Thyroid gland (tissue), 4 donors: ENCODE results near the gene LARGE1. TPM values are rescaled to one million over a fixed set of nuclear protein-coding genes. Genes with fewer than 3 reads are reported as not detected.
A peak's percentile ranks its signal among the peaks of the same experiment; 100 is the strongest.

Experiments
- DNase-seq, 2 donors: peaks; one replicate each; pipeline ENCODE4 v3.0.0-alpha.2; 2019
- H3K27ac ChIP-seq, 3 donors: fragments of 200-600 bp; sonication (generic); 1 replicate in 2 of 3; 2 replicates in 1 of 3; pipeline ENCODE4 v1.5.1; 2016 to 2019; ENCODE audit warnings: mild to moderate bottlenecking in 1 of 3, moderate library complexity in 1 of 3
- H3K27me3 ChIP-seq: fragments of 200-600 bp; sonication (generic); one replicate; pipeline ENCODE4 v1.5.1; 2019
- H3K36me3 ChIP-seq, 2 donors: fragments of 200-600 bp; sonication (generic); one replicate each; pipeline ENCODE4 v1.5.1; 2016 to 2019
- H3K4me1 ChIP-seq, 2 donors: fragments of 200-600 bp; sonication (generic); one replicate each; pipeline ENCODE4 v1.5.1; 2017 to 2019
- H3K4me3 ChIP-seq, 3 donors: fragments of 200-600 bp; sonication (generic); replicated peaks in 1 of 3; 1 replicate in 2 of 3; 2 replicates in 1 of 3; pipeline ENCODE4 v1.5.1; 2016; ENCODE audit warnings: mild to moderate bottlenecking in 1 of 3
- H3K9me3 ChIP-seq: fragments of 200-600 bp; sonication (generic); one replicate; pipeline ENCODE4 v1.5.1; 2017
- CTCF ChIP-seq, 6 experiments: fragments of 200-600 bp in 3 of 6; fragments of 450-650 bp in 3 of 6; sonication (generic) in 3 of 6; IDR thresholded peaks; one replicate each; pipeline ENCODE4 v1.5.1; 2016 to 2019; ENCODE audit warnings: antibody characterized with exemption in 6 of 6, mild to moderate bottlenecking in 2 of 6, inconsistent platforms in 1 of 6, moderate library complexity in 1 of 6
- POLR2A ChIP-seq, 2 donors: fragments of 450-650 bp; IDR thresholded peaks; one replicate each; pipeline ENCODE4 v1.6.1; 2017; ENCODE audit warnings: antibody characterized with exemption in 2 of 2, mild to moderate bottlenecking in 2 of 2, moderate library complexity in 1 of 2
- WGBS, 2 donors: methylation state at CpG; one replicate each; pipeline ENCODE4 v1.1.5; 2017; 5-methylcytosine and 5-hydroxymethylcytosine counted together
- intact Hi-C: fragments of 100-400 bp; cut with DNase I; formaldehyde crosslinking; loops from one replicate; pipeline ENCODE4 v1.15.1; 2023
- total RNA-seq, 4 donors: library from RNA; depleted of rRNA; stranded (reverse); fragments of >200 nt; gene quantifications; one replicate each; pipeline ENCODE4 v1.2.3, GENCODE V29; 2016

Gene LARGE1
- total RNA-seq, 4 donors from 2014 or later: 13.6 to 16.3 (median 15.1) TPM

GRCh38 chr22:33404723-33405122 lies 515.6 kb downstream of the LARGE1 start:
- no peak overlapping the region for H3K27ac ChIP-seq
- TF ChIP-seq CTCF (IDR thresholded peaks at IDR 0.05): no peak
- TF ChIP-seq POLR2A (IDR thresholded peaks at IDR 0.05): no peak

GRCh38 chr22:33402325-33402724 lies 518.0 kb downstream of the LARGE1 start:
- TF ChIP-seq CTCF (IDR thresholded peaks at IDR 0.05) (no peak), POLR2A (IDR thresholded peaks at IDR 0.05) (no peak)
- H3K9me3 ChIP-seq: no peaks in the 10 kb centered on the region
- peaks cover 5 to 7% of the 10 kb centered on the region in 2 donors for H3K4me1 ChIP-seq
- no peak overlapping the region for H3K27ac ChIP-seq
- 95 to 97% methylated on average over 3 of the region's 3 CpGs for WGBS, 2 donors
- intact Hi-C loops: no loop called here
- no peaks in the 10 kb centered on the region for H3K27me3 ChIP-seq
- H3K4me3 ChIP-seq: no peak overlapping the region
- DNase-seq: no peak
- no peaks in the 10 kb centered on the region for H3K36me3 ChIP-seq

More at GRCh38 chr22:33404723-33405122, 515.6 kb downstream of the LARGE1 start:
- H3K27me3 ChIP-seq: no peaks in the 10 kb centered on the region
- intact Hi-C loops: no loop called here
- no peak for DNase-seq
- H3K9me3 ChIP-seq: no peaks in the 10 kb centered on the region
- no peaks in the 10 kb centered on the region for H3K36me3 ChIP-seq
- H3K4me1 ChIP-seq: no peaks in the 10 kb centered on the region
- no peak overlapping the region for H3K4me3 ChIP-seq
- WGBS, 2 donors: 90 to 94% methylated on average over 3 of the region's 3 CpGs

GRCh38 chr22:33401291-33401690 lies 519.0 kb downstream of the LARGE1 start:
- H3K4me3 ChIP-seq: no peak overlapping the region
- TF ChIP-seq POLR2A (IDR thresholded peaks at IDR 0.05) (no peak), CTCF (IDR thresholded peaks at IDR 0.05) (no peak)
- no peaks in the 10 kb centered on the region for H3K9me3 ChIP-seq
- 86 to 95% methylated on average over 5 of the region's 5 CpGs for WGBS, 2 donors
- H3K27ac ChIP-seq: no peak overlapping the region
- H3K4me1 ChIP-seq: peaks cover 7% of the 10 kb centered on the region in 2 donors
- no peak for DNase-seq
- intact Hi-C loops: no loop called here
- no peaks in the 10 kb centered on the region for H3K36me3 ChIP-seq
- no peaks in the 10 kb centered on the region for H3K27me3 ChIP-seq

GRCh38 chr22:33400891-33401290 lies 519.4 kb downstream of the LARGE1 start:
- 43 to 66% methylated on average over 5 of the region's 5 CpGs for WGBS, 2 donors
- Histone ChIP-seq H3K27me3 (no peaks in the 10 kb centered on the region), H3K27ac (no peak overlapping the region), H3K9me3 (no peaks in the 10 kb centered on the region), H3K4me3 (no peak overlapping the region), H3K36me3 (no peaks in the 10 kb centered on the region), H3K4me1 (peaks cover 7 to 8% of the 10 kb centered on the region in 2 donors)
- DNase-seq: no peak
- intact Hi-C loops: no loop called here
- TF ChIP-seq POLR2A (IDR thresholded peaks at IDR 0.05) (no peak), CTCF (IDR thresholded peaks at IDR 0.05) (no peak)

GRCh38 chr22:33400061-33400840 lies 520.0 kb downstream of the LARGE1 start:
- H3K9me3 ChIP-seq: no peaks in the 10 kb centered on the region
- WGBS, 2 donors: 66 to 71% methylated on average over 9 of the region's 9 CpGs
- no peak overlapping the region for H3K27ac ChIP-seq
- H3K4me3 ChIP-seq: no peak overlapping the region
- H3K4me1 ChIP-seq: peaks cover 7 to 8% of the 10 kb centered on the region in 2 donors
- DNase-seq: peak; percentile 3
- TF ChIP-seq POLR2A (IDR thresholded peaks at IDR 0.05) (no peak), CTCF (IDR thresholded peaks at IDR 0.05) (no peak)
- intact Hi-C loops: no loop called here
- H3K36me3 ChIP-seq: no peaks in the 10 kb centered on the region
- H3K27me3 ChIP-seq: no peaks in the 10 kb centered on the region
